H1 (cell line): ENCODE measurements around the gene F5. TPM values are rescaled to one million over a fixed set of nuclear protein-coding genes. Genes with fewer than 3 reads are reported as not detected.

ENCODE experiments used
- CTCF ChIA-PET: fragments of 300-600 bp; sonication (Branson Sonifier 250); formaldehyde crosslinking; loops from one replicate; lab custom pipeline; 2021; ENCODE audit not compliant: partially characterized antibody; lab: Charles Lee
- POLR2A ChIA-PET: fragments of 300-600 bp; sonication (Branson Sonifier 250); formaldehyde crosslinking; loops from one replicate; lab custom pipeline; 2021; ENCODE audit warnings: inconsistent platforms; ENCODE audit not compliant: partially characterized antibody; lab: Charles Lee
- DNase-seq, 2 experiments: peaks; one replicate each; pipeline versions ENCODE4 v3.0.0 to v3.0.0-alpha.2; 2010 to 2022; ENCODE audit warnings: low spot score in 2 of 2, low read depth in 1 of 2, mixed read lengths in 1 of 2
- FAIRE-seq: peaks from 2 replicates; lab custom pipeline; 2011; peaks lifted over from hg19 to GRCh38; lab: Jason Lieb, UNC
- H2AFZ ChIP-seq: 2 replicates; pipeline ENCODE4 v1.8.1; 2012; ENCODE audit warnings: low read length, inconsistent platforms
- H2AK5ac ChIP-seq: 2 replicates; pipeline ENCODE4 v1.6.1; 2013; ENCODE audit warnings: low read depth, low read length
- H2BK120ac ChIP-seq: replicated peaks from 2 replicates; pipeline ENCODE3; 2013; ENCODE audit warnings: low read depth, low read length, inconsistent platforms
- H2BK12ac ChIP-seq: 2 replicates; pipeline ENCODE4 v1.6.1; 2013; ENCODE audit warnings: low read depth, low read length
- H2BK15ac ChIP-seq: 2 replicates; pipeline ENCODE4 v1.6.1; 2013; ENCODE audit warnings: low read length
- H2BK20ac ChIP-seq: 2 replicates; pipeline ENCODE4 v1.6.1; 2013; ENCODE audit warnings: low read length
- H2BK5ac ChIP-seq: 2 replicates; pipeline ENCODE4 v1.6.1; 2013; ENCODE audit warnings: low read depth, low read length
- H3K14ac ChIP-seq: 2 replicates; pipeline ENCODE4 v1.6.1; 2013; ENCODE audit warnings: inconsistent platforms; ENCODE audit not compliant: insufficient read length
- H3K18ac ChIP-seq: 2 replicates; pipeline ENCODE4 v1.6.1; 2013; ENCODE audit warnings: low read length; ENCODE audit errors: extremely low read depth
- H3K23ac ChIP-seq: 2 replicates; pipeline ENCODE4 v1.6.1; 2013; ENCODE audit warnings: inconsistent platforms; ENCODE audit not compliant: insufficient read length
- H3K23me2 ChIP-seq: 2 replicates; pipeline ENCODE4 v1.6.1; 2013; ENCODE audit warnings: low read depth, low read length
- H3K27ac ChIP-seq: 2 replicates; pipeline ENCODE4 v1.6.1; 2011; ENCODE audit warnings: low read depth, low read length, inconsistent platforms
- H3K27me3 ChIP-seq, 4 experiments: replicated peaks in 1 of 4; 1 replicate in 1 of 4; 2 replicates in 3 of 4; pipeline versions ENCODE4 v1.6.1 to v1.8.1; 2011 to 2013; ENCODE audit warnings: low read length in 3 of 4, mild to moderate bottlenecking in 3 of 4, inconsistent platforms in 2 of 4, mixed read lengths in 2 of 4, moderate library complexity in 1 of 4; ENCODE audit not compliant: control insufficient read depth in 3 of 4, insufficient read depth in 3 of 4; ENCODE audit errors: extremely low read depth in 1 of 4
- H3K36me3 ChIP-seq, 4 experiments: 2 replicates each; pipeline versions ENCODE4 v1.6.1 to v1.8.1; 2011 to 2013; ENCODE audit warnings: mild to moderate bottlenecking in 4 of 4, low read length in 3 of 4, moderate library complexity in 2 of 4, control low read depth in 1 of 4, inconsistent platforms in 1 of 4; ENCODE audit not compliant: insufficient read depth in 4 of 4, control insufficient read depth in 2 of 4
- H3K4ac ChIP-seq: replicated peaks from 2 replicates; pipeline ENCODE3; 2013; ENCODE audit warnings: low read length, low read depth, mixed read lengths, inconsistent platforms; ENCODE audit not compliant: insufficient read length
- H3K4me1 ChIP-seq, 4 experiments: replicated peaks in 1 of 4; 1 replicate in 1 of 4; 2 replicates in 3 of 4; pipeline versions ENCODE4 v1.6.1 to v1.8.1; 2011 to 2013; ENCODE audit warnings: low read length in 3 of 4, inconsistent platforms in 2 of 4, mixed read lengths in 1 of 4; ENCODE audit not compliant: insufficient read depth in 4 of 4, control insufficient read depth in 3 of 4
- H3K4me2 ChIP-seq, 2 experiments: 2 replicates each; pipeline versions ENCODE4 v1.6.1 to v1.8.1; 2011 to 2013; ENCODE audit warnings: low read depth in 2 of 2, low read length in 2 of 2, control low read depth in 1 of 2, inconsistent platforms in 1 of 2, mild to moderate bottlenecking in 1 of 2; ENCODE audit not compliant: insufficient read depth in 1 of 2
- H3K4me3 ChIP-seq, 4 experiments: fragments of 200-600, 300-600 bp in 1 of 4; sonication (generic), shearing (Covaris generic), sonication (Bioruptor Twin) in 1 of 4; 2 replicates each; pipeline versions ENCODE4 v1.5.1 to v1.8.1; 2011 to 2016; ENCODE audit warnings: low read length in 4 of 4, low read depth in 3 of 4, control low read depth in 2 of 4, inconsistent platforms in 2 of 4, mild to moderate bottlenecking in 2 of 4, mixed read lengths in 1 of 4, moderate library complexity in 1 of 4; ENCODE audit not compliant: insufficient read depth in 2 of 4; ENCODE audit errors: extremely low read depth in 1 of 4
- H3K56ac ChIP-seq: replicated peaks from 2 replicates; pipeline ENCODE3; 2013; ENCODE audit warnings: low read depth, mild to moderate bottlenecking, mixed read lengths, low read length, inconsistent platforms; ENCODE audit not compliant: insufficient read length
- H3K79me1 ChIP-seq: 2 replicates; pipeline ENCODE4 v1.6.1; 2013; ENCODE audit warnings: low read depth, low read length, control low read depth
- H3K79me2 ChIP-seq, 2 experiments: 2 replicates each; pipeline versions ENCODE4 v1.6.1 to v1.8.1; 2012 to 2013; ENCODE audit warnings: low read length in 2 of 2, mild to moderate bottlenecking in 2 of 2, inconsistent platforms in 1 of 2; ENCODE audit not compliant: insufficient read depth in 2 of 2, control insufficient read depth in 1 of 2
- H3K9ac ChIP-seq, 4 experiments: replicated peaks in 1 of 4; 1 replicate in 1 of 4; 2 replicates in 3 of 4; pipeline versions ENCODE4 v1.6.1 to v1.8.1; 2011 to 2013; ENCODE audit warnings: low read depth in 3 of 4, low read length in 3 of 4, control low read depth in 2 of 4, mild to moderate bottlenecking in 2 of 4, moderate library complexity in 2 of 4, inconsistent platforms in 1 of 4; ENCODE audit errors: extremely low read depth in 1 of 4
- H3K9me3 ChIP-seq, 2 experiments: 2 replicates each; pipeline versions ENCODE4 v1.6.1 to v1.8.1; 2012 to 2013; ENCODE audit warnings: mild to moderate bottlenecking in 2 of 2, moderate library complexity in 2 of 2, control low read depth in 1 of 2, inconsistent platforms in 1 of 2, low read depth in 1 of 2, low read length in 1 of 2, mixed read lengths in 1 of 2; ENCODE audit not compliant: insufficient read depth in 2 of 2
- H4K20me1 ChIP-seq, 2 experiments: replicated peaks in 1 of 2; 2 replicates each; pipeline versions ENCODE3 to v1.8.1; 2011 to 2013; ENCODE audit warnings: inconsistent platforms in 2 of 2, low read length in 2 of 2, mild to moderate bottlenecking in 1 of 2; ENCODE audit not compliant: insufficient read depth in 2 of 2, control insufficient read depth in 1 of 2
- H4K5ac ChIP-seq: 2 replicates; pipeline ENCODE4 v1.6.1; 2013; ENCODE audit warnings: low read length, low read depth, mixed read lengths, inconsistent platforms; ENCODE audit not compliant: insufficient read length
- H4K8ac ChIP-seq: 2 replicates; pipeline ENCODE4 v1.8.0; 2013; ENCODE audit warnings: mild to moderate bottlenecking, moderate library complexity, low read length, inconsistent platforms; ENCODE audit not compliant: insufficient read depth; ENCODE audit errors: extremely low read depth
- H4K91ac ChIP-seq: replicated peaks from 2 replicates; pipeline ENCODE3; 2013; ENCODE audit warnings: low read length, mixed read lengths, inconsistent platforms; ENCODE audit not compliant: insufficient read length
- CBX8 ChIP-seq: fragments of 300-800, 300-1000 bp; sonication (generic); IDR thresholded peaks from 2 replicates; pipeline ENCODE4 v1.7.1; 2016; ENCODE audit warnings: low read depth, low read length, borderline replicate concordance
- EZH2 ChIP-seq: fragments of 200-600 bp; sonication (generic); IDR thresholded peaks from 2 replicates; pipeline ENCODE4 v1.7.1; 2012; ENCODE audit warnings: low read depth, mild to moderate bottlenecking, moderate library complexity, low read length, inconsistent platforms; ENCODE audit not compliant: severe bottlenecking
- HDAC6 ChIP-seq: IDR thresholded peaks from one replicate; pipeline ENCODE4 v1.7.1; 2012; ENCODE audit warnings: low read depth, mild to moderate bottlenecking, inconsistent platforms, low read length, moderate library complexity
- POLR2AphosphoS5 ChIP-seq: IDR thresholded peaks from 2 replicates; pipeline ENCODE4 v1.6.1; 2011; ENCODE audit warnings: low read depth, low read length
- SP4 ChIP-seq: IDR thresholded peaks from 2 replicates; pipeline ENCODE4 v1.6.1; 2012; ENCODE audit warnings: low read length, inconsistent platforms
- TEAD4 ChIP-seq: IDR thresholded peaks from 2 replicates; pipeline ENCODE4 v1.6.1; 2012; ENCODE audit warnings: low read depth, low read length, inconsistent platforms, mixed read lengths
- WGBS, 2 experiments: shearing (Covaris generic) in 1 of 2; methylation state at CpG; one replicate each; pipeline versions ENCODE4 v1.1.6 to v1.1.7; 2013 to 2015; ENCODE audit warnings: low lambda C conversion rate in 2 of 2, mixed read lengths in 2 of 2, inconsistent platforms in 1 of 2, low coverage in 1 of 2, missing lambda C conversion rate in 1 of 2; ENCODE audit not compliant: insufficient replicate concordance in 2 of 2, insufficient coverage in 1 of 2, insufficient read length in 1 of 2; ENCODE audit errors: extremely low coverage in 1 of 2, missing lambda C conversion rate in 1 of 2; 5-methylcytosine and 5-hydroxymethylcytosine counted together
- polyA plus RNA-seq, 7 experiments: library from polyadenylated mRNA; depleted of rRNA in 3 of 7; stranded (reverse) in 5 of 7; unstranded in 2 of 7; fragments of >200 nt in 5 of 7; fragments of 200-250 nt in 2 of 7; gene quantifications; 1 replicate in 5 of 7; 2 replicates in 1 of 7; 4 replicates in 1 of 7; pipeline versions ENCODE4 v1.2.1 to v1.2.3, GENCODE V29; 2011 to 2013; ENCODE audit warnings: missing spikeins in 2 of 7, mixed read lengths in 2 of 7
- total RNA-seq: library from RNA; stranded (reverse); fragmentation: NEBNext Ultra II Directional; extraction: Animal tissue kit (Norgen Biotek cat#: 25700); gene quantifications from 2 replicates; pipeline ENCODE4 v1.2.1, GENCODE V29; 2021

F5 gene
- total and polyA plus RNA-seq, 2 of the 8 experiments (the other 6 are each of a cell fraction or from before 2014, with no cell fraction given): 0.04 to 0.06 TPM

GRCh38 chr1:169584483-169585144 lies 1.7 kb downstream of the F5 start:
- Histone ChIP-seq H3K4me3 (no peak overlapping the region), H3K9ac (no peak overlapping the region), H3K23ac (no peak overlapping the region), H3K4me2 (no peak overlapping the region), H2BK20ac (no peak overlapping the region), H3K27me3 (no peaks in the 10 kb centered on the region; a peak in 1 of 7 replicates), H3K4me1 (peaks cover 0 to 2% (median under 1%) of the 10 kb centered on the region in 4 experiments; a peak in 3 of 7 replicates), H2BK15ac (no peak overlapping the region), H3K79me2 (no peaks in the 10 kb centered on the region)
- TF ChIP-seq EZH2 (no peak), TEAD4 (no peak), POLR2AphosphoS5 (no peak), HDAC6 (no peak), CBX8 (no peak), SP4 (no peak)
- TF ChIP-seq, all 59 proteins: peak for 0
- Histone ChIP-seq H2AFZ (no peak overlapping the region), H4K8ac (no peak overlapping the region), H2BK12ac (no peak overlapping the region), H3K27ac (no peak overlapping the region), H4K20me1 (no peaks in the 10 kb centered on the region), H3K23me2 (no peaks in the 10 kb centered on the region), H4K5ac (no peak overlapping the region), H3K4ac (no peak overlapping the region), H4K91ac (no peak overlapping the region), H3K36me3 (no peaks in the 10 kb centered on the region), H2BK5ac (no peak overlapping the region), H3K14ac (no peak overlapping the region), H2BK120ac (no peak overlapping the region), H3K79me1 (no peaks in the 10 kb centered on the region), H3K18ac (no peak overlapping the region), H2AK5ac (no peak overlapping the region), H3K9me3 (no peaks in the 10 kb centered on the region), H3K56ac (no peak overlapping the region)
- CTCF ChIA-PET: interaction anchor here (0.8 to 1.4 kb wide), 3 partner anchors 31 to 498 kb away, joined by 3 read pairs; no protein-coding TSS in a partner anchor
- WGBS, 2 experiments: 89% methylated on average over 4 of the region's 4 CpGs; no CpG with 5 or more reads in 1 of the 2 experiments
- FAIRE-seq (no peak), DNase-seq (no peak)
- POLR2A ChIA-PET: no interaction called here
